Kidney (tissue), 14 donors: ENCODE results near the gene CRTAC1. TPM values are rescaled to one million over a fixed set of nuclear protein-coding genes. Genes with fewer than 3 reads are reported as not detected.

Experiments
- DNase-seq, 5 donors: peaks; one replicate each; pipeline ENCODE4 v3.0.0-alpha.2; 2013 to 2020
- FAIRE-seq: peaks from 2 replicates; lab custom pipeline; 2012; peaks lifted over from hg19 to GRCh38; lab: Jason Lieb, UNC
- H3K27ac ChIP-seq, 2 donors: one replicate each; pipeline ENCODE4 v1.7.0; 2013; ENCODE audit warnings: low read depth in 2 of 2, low read length in 2 of 2, inconsistent platforms in 1 of 2
- H3K27me3 ChIP-seq: one replicate; pipeline ENCODE4 v1.7.1; 2013; ENCODE audit warnings: low read length, inconsistent platforms; ENCODE audit not compliant: control insufficient read depth, insufficient read depth
- H3K36me3 ChIP-seq, 3 donors: one replicate each; pipeline versions ENCODE4 v1.7.0 to v1.7.1; 2013; ENCODE audit warnings: low read length in 3 of 3, control low read depth in 1 of 3, inconsistent platforms in 1 of 3; ENCODE audit not compliant: insufficient read depth in 3 of 3, control insufficient read depth in 2 of 3
- H3K4me1 ChIP-seq, 3 donors: one replicate each; pipeline versions ENCODE4 v1.7.0 to v1.7.1; 2013; ENCODE audit warnings: low read length in 3 of 3, inconsistent platforms in 1 of 3, low read depth in 1 of 3; ENCODE audit not compliant: control insufficient read depth in 2 of 3, insufficient read depth in 2 of 3
- H3K4me3 ChIP-seq, 3 donors: one replicate each; pipeline versions ENCODE4 v1.7.0 to v1.8.1; 2013; ENCODE audit warnings: low read length in 3 of 3, control low read depth in 1 of 3, inconsistent platforms in 1 of 3
- H3K9ac ChIP-seq, 3 donors: one replicate each; pipeline versions ENCODE4 v1.7.0 to v1.7.1; 2013; ENCODE audit warnings: low read length in 3 of 3, control low read depth in 1 of 3, inconsistent platforms in 1 of 3
- H3K9me3 ChIP-seq, 3 donors: one replicate each; pipeline versions ENCODE4 v1.7.0 to v1.7.1; 2013; ENCODE audit warnings: low read length in 3 of 3, control low read depth in 1 of 3, inconsistent platforms in 1 of 3; ENCODE audit not compliant: control insufficient read depth in 2 of 3, insufficient read depth in 1 of 3
- intact Hi-C: fragments of 100-400 bp; cut with DNase I; formaldehyde crosslinking; loops from one replicate; pipeline ENCODE4 v1.11.1; 2022
- polyA plus RNA-seq: library from polyadenylated mRNA; stranded (reverse); fragments of 350-450 nt; fragmentation: Illumina TruSeq; extraction: RNeasy Lipid Tissue Mini Kit (QIAGEN cat#74804); gene quantifications from one replicate; pipeline ENCODE4 v1.2.3, GENCODE V29; 2014; ENCODE audit warnings: low read depth, low replicate concordance; ENCODE audit not compliant: insufficient read depth
- total RNA-seq: library from RNA; stranded (reverse); fragmentation: NEBNext Ultra II Directional; extraction: Animal tissue kit (Norgen Biotek cat#: 25700); gene quantifications from one replicate; pipeline ENCODE4 v1.2.1, GENCODE V29; 2021
- TF ChIP-seq, protein P1 (sequence below): IDR thresholded peaks from 3 replicates; pipeline ENCODE4 v1.5.1; 2012; ENCODE audit warnings: mild to moderate bottlenecking, moderate library complexity, borderline replicate concordance; ENCODE audit not compliant: insufficient read depth; ENCODE audit errors: extremely low read depth
- donor health status: control.
- donor health status: control.
- donor health status: control.
- donor health status: control.
- donor health status: control.
- donor health status: DM: yes; HTN: yes; CAD: no.
- donor health status: Normal renal cell carcinoma (clear cell type).

The CRTAC1 gene
- total and polyA plus RNA-seq, 2 donors from 2014 or later: 6.1 to 7.2 TPM

DNA sequence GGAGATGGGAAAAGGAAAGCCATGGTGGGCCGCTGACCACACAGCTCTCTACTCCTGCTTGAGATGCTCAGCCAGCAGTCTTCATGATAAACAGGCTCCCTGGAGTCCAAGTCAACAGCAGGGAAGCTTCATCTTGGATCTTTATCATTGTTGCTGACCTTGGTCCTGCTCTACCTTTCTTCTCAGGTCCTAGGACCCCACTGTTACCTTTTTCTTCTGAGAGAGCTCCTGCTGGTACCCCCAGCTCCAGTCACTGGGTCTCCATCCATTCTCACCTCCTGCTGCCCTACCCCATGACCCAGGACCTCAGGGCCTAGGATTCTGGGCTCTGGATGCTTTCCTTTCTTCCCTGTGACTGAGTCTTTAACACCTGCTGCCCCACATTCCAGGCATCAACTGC is 5.2 kb upstream of the CRTAC1 start:
- intact Hi-C loops: no loop called here
- Histone ChIP-seq H3K27me3 (peaks cover 23% of the 10 kb centered on the region), H3K27ac (no peak overlapping the region), H3K36me3 (no peaks in the 10 kb centered on the region), H3K9ac (no peak overlapping the region), H3K4me3 (no peak overlapping the region), H3K9me3 (no peaks in the 10 kb centered on the region), H3K4me1 (peaks cover 0 to 2% (median 0%) of the 10 kb centered on the region in 3 donors)
- DNase-seq: no peak
- TF ChIP-seq, protein P1, sequence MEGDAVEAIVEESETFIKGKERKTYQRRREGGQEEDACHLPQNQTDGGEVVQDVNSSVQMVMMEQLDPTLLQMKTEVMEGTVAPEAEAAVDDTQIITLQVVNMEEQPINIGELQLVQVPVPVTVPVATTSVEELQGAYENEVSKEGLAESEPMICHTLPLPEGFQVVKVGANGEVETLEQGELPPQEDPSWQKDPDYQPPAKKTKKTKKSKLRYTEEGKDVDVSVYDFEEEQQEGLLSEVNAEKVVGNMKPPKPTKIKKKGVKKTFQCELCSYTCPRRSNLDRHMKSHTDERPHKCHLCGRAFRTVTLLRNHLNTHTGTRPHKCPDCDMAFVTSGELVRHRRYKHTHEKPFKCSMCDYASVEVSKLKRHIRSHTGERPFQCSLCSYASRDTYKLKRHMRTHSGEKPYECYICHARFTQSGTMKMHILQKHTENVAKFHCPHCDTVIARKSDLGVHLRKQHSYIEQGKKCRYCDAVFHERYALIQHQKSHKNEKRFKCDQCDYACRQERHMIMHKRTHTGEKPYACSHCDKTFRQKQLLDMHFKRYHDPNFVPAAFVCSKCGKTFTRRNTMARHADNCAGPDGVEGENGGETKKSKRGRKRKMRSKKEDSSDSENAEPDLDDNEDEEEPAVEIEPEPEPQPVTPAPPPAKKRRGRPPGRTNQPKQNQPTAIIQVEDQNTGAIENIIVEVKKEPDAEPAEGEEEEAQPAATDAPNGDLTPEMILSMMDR: no peak
- FAIRE-seq: no peak

DNA sequence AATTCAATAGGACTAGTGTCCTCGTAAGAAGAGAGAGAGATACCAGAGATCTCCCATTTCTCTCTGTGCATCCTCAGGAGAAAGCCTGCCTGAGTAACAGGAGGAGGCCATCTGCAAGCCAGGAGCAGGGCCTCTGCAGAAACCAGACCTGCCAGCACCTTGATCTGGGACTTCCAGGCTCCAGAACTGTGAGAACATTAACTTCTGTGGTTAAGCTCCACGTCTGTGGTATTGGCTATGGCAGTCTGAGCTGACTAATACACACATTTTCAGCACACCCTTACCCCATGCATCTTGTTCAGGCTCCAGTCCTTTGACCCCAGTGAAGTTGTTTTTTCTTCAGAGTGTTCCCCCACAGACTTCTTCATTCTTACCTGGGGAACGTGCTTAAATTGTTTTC is 3.1 kb upstream of the CRTAC1 start:
- no peak overlapping the region for H3K9ac ChIP-seq
- H3K36me3 ChIP-seq: no peaks in the 10 kb centered on the region
- FAIRE-seq (no peak), DNase-seq (no peak)
- H3K27me3 ChIP-seq: peaks cover 31% of the 10 kb centered on the region
- TF ChIP-seq, protein P1: no peak
- H3K4me1 ChIP-seq: peaks cover 0 to 8% (median 0%) of the 10 kb centered on the region in 3 donors
- H3K27ac ChIP-seq: no peak overlapping the region
- H3K4me3 ChIP-seq: no peak overlapping the region
- intact Hi-C loops: no loop called here
- no peaks in the 10 kb centered on the region for H3K9me3 ChIP-seq

DNA sequence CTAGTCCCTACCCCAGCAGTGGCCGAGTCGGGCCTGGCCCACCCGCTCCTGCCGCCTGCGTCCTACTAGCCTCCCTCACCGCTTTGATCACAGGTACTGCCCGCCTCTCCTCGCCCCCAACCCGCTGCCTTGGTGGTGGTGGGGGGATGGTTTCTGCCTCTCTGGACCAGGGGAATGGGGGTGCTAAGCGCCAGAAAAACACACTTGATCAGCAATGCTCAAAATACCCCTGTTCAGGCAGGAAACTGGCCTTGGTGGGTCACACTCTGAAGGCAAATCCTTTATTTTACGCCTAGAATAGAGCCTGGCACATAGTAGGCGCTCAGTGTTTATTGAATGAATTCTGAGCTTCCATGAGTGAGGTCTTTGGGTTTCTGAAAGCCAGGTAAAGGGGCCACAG is 1.0 kb upstream of the CRTAC1 start:
- no peak overlapping the region for H3K9ac ChIP-seq
- TF ChIP-seq, protein P1: no peak
- DNase-seq (no peak), FAIRE-seq (no peak)
- H3K27me3 ChIP-seq: peaks cover 30% of the 10 kb centered on the region
- no peak overlapping the region for H3K4me3 ChIP-seq
- H3K36me3 ChIP-seq: no peaks in the 10 kb centered on the region
- no peaks in the 10 kb centered on the region for H3K9me3 ChIP-seq
- H3K4me1 ChIP-seq: peaks cover 0 to 8% (median 0%) of the 10 kb centered on the region in 3 donors
- intact Hi-C loops: no loop called here
- no peak overlapping the region for H3K27ac ChIP-seq

DNA sequence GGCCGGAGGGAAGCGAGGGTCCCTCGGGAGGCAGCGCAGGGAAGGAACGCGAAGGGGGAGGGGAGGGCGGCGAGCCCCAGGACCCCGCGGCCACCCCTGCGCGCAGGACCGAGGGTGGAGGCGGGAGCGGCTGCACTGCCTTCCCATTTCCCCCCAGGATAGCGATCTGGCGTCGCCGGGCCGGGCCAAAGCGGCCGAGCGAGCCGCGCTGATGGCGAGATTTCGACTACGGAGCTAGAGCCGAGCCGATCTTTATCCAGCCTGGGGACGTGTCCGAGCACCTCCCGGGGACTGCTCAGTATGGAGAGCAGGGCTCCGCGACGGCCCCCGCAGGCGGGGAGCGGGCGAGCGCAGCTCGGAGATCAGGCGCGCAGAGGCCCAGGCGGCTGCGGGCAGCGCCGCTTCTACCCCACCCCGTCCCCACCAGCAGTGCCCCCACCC is 590 bp upstream of the CRTAC1 start:
- DNase-seq (peak; percentile 56 to 75 (median 63)), FAIRE-seq (no peak)
- Histone ChIP-seq H3K9ac (no peak overlapping the region), H3K36me3 (no peaks in the 10 kb centered on the region), H3K9me3 (no peaks in the 10 kb centered on the region), H3K4me1 (peaks cover 0 to 8% (median 0%) of the 10 kb centered on the region in 3 donors), H3K4me3 (no peak overlapping the region), H3K27ac (no peak overlapping the region), H3K27me3 (peaks cover 32% of the 10 kb centered on the region)
- TF ChIP-seq, protein P1: no peak
- intact Hi-C loops: no loop called here
